HepG2 (cell line): ENCODE measurements around the gene TMEM50B. TPM values are rescaled to one million over a fixed set of nuclear protein-coding genes. Genes with fewer than 3 reads are reported as not detected.

Experiments used
- ATAC-seq: fragments of 200-7000 bp; cut with Tn5 transposase; 3 replicates; pipeline ENCODE4 v1.9.1; 2020; ENCODE audit warnings: mild to moderate bottlenecking, moderate library complexity
- BruUV-seq: library from RNA; stranded (reverse); fragments of 400-500 nt; replicated peaks from 2 replicates; lab custom pipeline; 2021; lab: Mats Ljungman, UMichigan
- CTCF ChIA-PET: fragments of 300-600 bp; formaldehyde crosslinking; extraction: SDS; loops from one replicate; lab custom pipeline; 2021; ENCODE audit warnings: low total read pairs, inconsistent platforms, low intra/inter-chr PET ratio; lab: Yijun Ruan, JAX
- POLR2A ChIA-PET: fragments of 350-600 bp; sonication (Branson Sonifier 250); formaldehyde crosslinking; loops from one replicate; lab custom pipeline; 2020; ENCODE audit warnings: antibody characterized with exemption, inconsistent platforms; lab: Yijun Ruan, JAX
- DNase-seq: peaks from one replicate; pipeline ENCODE4 v3.0.0-alpha.2; 2015; ENCODE audit warnings: low spot score
- FAIRE-seq: peaks from 3 replicates; lab custom pipeline; 2011; peaks lifted over from hg19 to GRCh38; lab: Jason Lieb, UNC
- H2AFZ ChIP-seq: one replicate; pipeline ENCODE4 v1.6.1; 2011; ENCODE audit warnings: low read length, inconsistent platforms
- H3K27ac ChIP-seq: fragments of 300-600 bp; 3 replicates; pipeline ENCODE4 v1.8.0; 2011; ENCODE audit warnings: mixed run types, mild to moderate bottlenecking, mixed read lengths, low read length, inconsistent platforms; ENCODE audit not compliant: insufficient read depth; ENCODE audit errors: extremely low read length
- H3K27me3 ChIP-seq, 2 experiments: fragments of 200-600 bp in 1 of 2; 2 replicates in 1 of 2; 3 replicates in 1 of 2; pipeline versions ENCODE4 v1.6.0 to v1.8.0; 2011; ENCODE audit warnings: low read length in 2 of 2, mild to moderate bottlenecking in 2 of 2, moderate library complexity in 2 of 2, inconsistent platforms in 1 of 2; ENCODE audit not compliant: insufficient read depth in 2 of 2, control insufficient read depth in 1 of 2
- H3K36me3 ChIP-seq, 2 experiments: fragments of 200-600 bp in 1 of 2; replicated peaks in 1 of 2; 2 replicates in 1 of 2; 3 replicates in 1 of 2; pipeline versions ENCODE4 v1.5.1 to v1.8.0; 2011; ENCODE audit warnings: low read length in 2 of 2, inconsistent platforms in 1 of 2; ENCODE audit not compliant: insufficient read depth in 2 of 2, control insufficient read depth in 1 of 2
- H3K4me1 ChIP-seq: 2 replicates; pipeline ENCODE4 v1.5.1; 2012; ENCODE audit warnings: low read length, inconsistent platforms; ENCODE audit not compliant: insufficient read depth
- H3K4me2 ChIP-seq: 2 replicates; pipeline ENCODE4 v1.6.0; 2011; ENCODE audit warnings: low read depth, low read length, inconsistent platforms
- H3K4me3 ChIP-seq, 3 experiments: fragments of 200-600 bp in 1 of 3; sonication (generic), shearing (Covaris generic) in 1 of 3; replicated peaks in 1 of 3; 2 replicates each; pipeline ENCODE4 v1.5.1; 2011 to 2016; ENCODE audit warnings: low read length in 3 of 3, inconsistent platforms in 2 of 3, low read depth in 2 of 3, mild to moderate bottlenecking in 2 of 3, control low read depth in 1 of 3, mixed read lengths in 1 of 3; ENCODE audit not compliant: insufficient read depth in 1 of 3
- H3K79me2 ChIP-seq: one replicate; pipeline ENCODE4 v1.6.1; 2011; ENCODE audit warnings: low read length, inconsistent platforms; ENCODE audit not compliant: insufficient read depth
- H3K9ac ChIP-seq: 2 replicates; pipeline ENCODE4 v1.6.0; 2011; ENCODE audit warnings: mild to moderate bottlenecking, low read depth, low read length, inconsistent platforms; ENCODE audit not compliant: insufficient read depth
- H3K9me3 ChIP-seq: 2 replicates; pipeline ENCODE4 v1.5.1; 2012; ENCODE audit warnings: mild to moderate bottlenecking, low read length
- H4K20me1 ChIP-seq: 2 replicates; pipeline ENCODE4 v1.6.0; 2011; ENCODE audit warnings: inconsistent platforms, mild to moderate bottlenecking, low read length, moderate library complexity; ENCODE audit not compliant: insufficient read depth
- CEBPB ChIP-seq: IDR thresholded peaks from 2 replicates; pipeline ENCODE4 v1.6.1; 2011; ENCODE audit warnings: low read depth, low read length, improper control_type of control experiment, borderline replicate concordance
- IKZF4 ChIP-seq: sonication (generic); formaldehyde crosslinking; IDR thresholded peaks from 2 replicates; pipeline ENCODE4 v1.5.1; 2020; ENCODE audit warnings: borderline replicate concordance, mild to moderate bottlenecking, low read depth, missing genetic modification reagents; ENCODE audit errors: not compliant biosample characterization
- MTA1 ChIP-seq: sonication (generic); formaldehyde crosslinking; IDR thresholded peaks from 2 replicates; pipeline ENCODE4 v1.4.0; 2020; ENCODE audit warnings: missing genetic modification reagents, mild to moderate bottlenecking, borderline replicate concordance
- NR2F6 ChIP-seq, 2 experiments: IDR thresholded peaks; 2 replicates each; pipeline ENCODE4 v1.6.1; 2016; ENCODE audit warnings: antibody characterized with exemption in 1 of 2, mild to moderate bottlenecking in 1 of 2
- PHF8 ChIP-seq: sonication (generic); formaldehyde crosslinking; IDR thresholded peaks from 2 replicates; pipeline ENCODE4 v1.5.0; 2020; ENCODE audit warnings: missing genetic modification reagents
- RELA ChIP-seq: sonication (generic); formaldehyde crosslinking; IDR thresholded peaks from 2 replicates; pipeline ENCODE4 v1.4.0; 2020; ENCODE audit warnings: missing genetic modification reagents
- TBX3 ChIP-seq: fragments of 450-650 bp; IDR thresholded peaks from 2 replicates; pipeline ENCODE4 v1.6.1; 2017; ENCODE audit warnings: antibody characterized with exemption, mild to moderate bottlenecking, inconsistent platforms, borderline replicate concordance
- WIZ ChIP-seq: sonication (generic); formaldehyde crosslinking; IDR thresholded peaks from 2 replicates; pipeline ENCODE4 v1.5.1; 2020; ENCODE audit warnings: mild to moderate bottlenecking, missing genetic modification reagents
- ZBTB20 ChIP-seq: sonication (generic); formaldehyde crosslinking; IDR thresholded peaks from 2 replicates; pipeline ENCODE4 v1.8.1; 2023; ENCODE audit warnings: missing genetic modification reagents, low read depth, mild to moderate bottlenecking, borderline replicate concordance
- ZBTB38 ChIP-seq: sonication (generic); formaldehyde crosslinking; IDR thresholded peaks from 2 replicates; pipeline ENCODE4 v1.5.1; 2020; ENCODE audit warnings: mild to moderate bottlenecking, missing genetic modification reagents
- ZFP41 ChIP-seq: sonication (generic); formaldehyde crosslinking; IDR thresholded peaks from 2 replicates; pipeline ENCODE4 v1.4.0; 2020; ENCODE audit warnings: mild to moderate bottlenecking, missing genetic modification reagents, borderline replicate concordance
- ZNF331 ChIP-seq: sonication (generic); formaldehyde crosslinking; IDR thresholded peaks from 2 replicates; pipeline ENCODE4 v1.4.0; 2020; ENCODE audit warnings: missing genetic modification reagents
- ZNF660 ChIP-seq: sonication (generic); formaldehyde crosslinking; IDR thresholded peaks from 2 replicates; pipeline ENCODE4 v1.5.1; 2020; ENCODE audit warnings: mild to moderate bottlenecking, low read depth, missing genetic modification reagents, borderline replicate concordance
- WGBS: methylation state at CpG from one replicate; pipeline ENCODE4 v1.1.6; 2017; ENCODE audit warnings: low lambda C conversion rate; 5-methylcytosine and 5-hydroxymethylcytosine counted together
- in situ Hi-C: cut with HindIII; loops from 2 replicates; pipeline ENCODE4 v1.10.0; 2017; ENCODE audit warnings: low pct_unique_long_range_greater_than_20kb; ENCODE audit not compliant: extremely low pct_ligation_motif_present
- intact Hi-C: fragments of 100-400 bp; cut with micrococcal nuclease; formaldehyde crosslinking; loops from one replicate; pipeline ENCODE4 v1.10.0; 2022; ENCODE audit not compliant: unreplicated experiment
- polyA plus RNA-seq, 8 experiments: library from polyadenylated mRNA; depleted of rRNA in 3 of 8; stranded (reverse) in 7 of 8; unstranded in 1 of 8; fragments of >200 nt; fragmentation: Illumina TruSeq in 4 of 8; extraction: Trizol in 4 of 8; gene quantifications; 2 replicates each; pipeline versions ENCODE4 v1.2.1 to v1.2.3, GENCODE V29; 2011 to 2016; ENCODE audit warnings: low read depth in 4 of 8, missing spikeins in 1 of 8, mixed read lengths in 1 of 8; ENCODE audit not compliant: insufficient read depth in 1 of 8
- total RNA-seq, 5 experiments: library from RNA; depleted of rRNA; stranded (reverse); fragments of >200 nt; fragmentation: Illumina TruSeq; extraction: Trizol; gene quantifications; 2 replicates each; pipeline ENCODE4 v1.2.3, GENCODE V29; 2016; ENCODE audit warnings: low read depth in 1 of 5
- TF ChIP-seq, protein P1 (sequence below): sonication (generic); formaldehyde crosslinking; IDR thresholded peaks from 2 replicates; pipeline ENCODE4 v1.4.0; 2020; ENCODE audit warnings: missing genetic modification reagents
- TF ChIP-seq, protein P2 (sequence below): IDR thresholded peaks from 2 replicates; pipeline ENCODE4 v1.6.1; 2012; ENCODE audit warnings: inconsistent platforms

The TMEM50B gene
- total and polyA plus RNA-seq, 2 of the 13 experiments (the other 11 are each of a cell fraction or from before 2014, with no cell fraction given): 29.9 to 46.3 TPM

DNA sequence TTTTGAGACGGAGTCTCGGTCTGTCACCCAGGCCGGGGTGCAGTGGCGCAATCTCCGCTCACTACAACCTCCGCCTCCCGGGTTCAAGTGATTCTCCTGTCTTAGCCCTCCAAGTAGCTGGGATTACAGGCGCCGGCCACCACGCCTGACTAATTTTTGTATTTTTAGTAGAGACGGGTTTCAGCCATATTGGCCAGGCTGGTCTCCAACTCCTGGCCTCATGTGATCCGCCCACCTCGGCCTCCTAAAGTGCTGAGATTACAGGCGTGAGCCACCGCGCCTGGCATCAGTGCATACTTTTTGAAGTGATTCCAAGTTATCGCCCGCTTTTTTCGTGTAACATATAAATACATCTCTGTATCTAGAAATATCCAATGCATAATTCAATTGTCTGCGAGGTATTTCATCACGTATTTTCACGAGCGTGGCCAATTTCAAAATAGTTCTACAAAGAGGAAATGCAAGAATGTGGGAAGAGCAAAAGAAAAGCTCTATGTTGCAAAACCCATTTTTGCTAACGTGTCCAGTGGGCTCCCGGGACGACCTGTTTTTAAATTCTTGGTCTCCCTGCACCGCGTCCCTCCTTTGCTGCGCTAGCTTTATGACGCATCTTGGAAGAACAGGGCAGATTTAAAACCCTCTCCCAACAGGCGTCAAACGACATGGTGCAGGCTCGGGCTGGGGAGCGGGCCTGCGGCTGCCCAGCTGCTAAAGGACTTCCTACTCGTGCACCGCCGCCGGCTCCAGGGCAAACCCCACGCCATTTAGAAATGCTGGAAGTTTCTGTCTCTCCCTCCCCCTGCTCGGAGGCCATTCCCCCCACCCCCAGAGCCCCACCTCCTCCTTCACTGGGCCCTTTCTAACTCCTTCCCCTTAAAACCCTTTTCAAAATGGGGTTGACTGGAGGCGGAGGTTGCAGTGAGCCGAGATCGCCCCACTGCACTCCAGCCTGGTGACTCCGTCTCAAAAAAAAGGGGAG is 77.5 kb downstream of the TMEM50B start:
- FAIRE-seq: no peak

DNA sequence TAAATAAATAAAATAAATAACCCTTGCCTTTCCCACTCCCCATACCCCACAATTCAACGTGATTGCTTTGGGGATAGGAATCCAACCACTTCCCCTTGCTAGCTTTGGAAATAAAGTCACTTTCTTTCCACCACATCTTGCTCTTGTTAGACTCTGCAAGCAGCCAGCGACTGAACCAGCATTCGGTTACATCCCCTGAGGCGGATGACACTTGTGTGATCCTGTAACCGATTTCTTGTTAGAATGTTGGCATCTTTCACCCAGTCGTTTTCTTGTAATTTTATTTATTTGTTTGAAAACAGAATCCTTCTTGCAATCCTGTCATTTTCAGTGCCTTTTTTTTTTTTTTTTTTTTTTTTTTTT is 78.2 kb downstream of the TMEM50B start:
- H3K9ac ChIP-seq: no peak overlapping the region
- intact Hi-C loops: loop anchor here (5.0 kb wide), 1 partner anchor 39 kb away; no protein-coding TSS in a partner anchor
- WGBS: 83% methylated on average over 6 of the region's 6 CpGs
- H3K4me1 ChIP-seq: peaks cover 45% of the 10 kb centered on the region
- H3K27ac ChIP-seq: no peak overlapping the region
- H3K4me3 ChIP-seq: no peak overlapping the region
- no TSS peak for BruUV-seq
- no peaks in the 10 kb centered on the region for H3K36me3 ChIP-seq
- no peak for DNase-seq
- FAIRE-seq: no peak
- no peaks in the 10 kb centered on the region for H3K9me3 ChIP-seq
- peaks cover 27% of the 10 kb centered on the region for H3K79me2 ChIP-seq
- ChIA-PET CTCF (no interaction called here), POLR2A (interaction anchor here (1.5 to 1.8 kb wide), 2 partner anchors 11 to 16 kb away, joined by 3 to 12 read pairs; no protein-coding TSS in a partner anchor)
- in situ Hi-C loops: no loop called here
- H2AFZ ChIP-seq: no peak overlapping the region
- ATAC-seq: no peak
- no peaks in the 10 kb centered on the region for H4K20me1 ChIP-seq
- H3K27me3 ChIP-seq: no peaks in the 10 kb centered on the region; a peak in 1 of 5 replicates
- no peak overlapping the region for H3K4me2 ChIP-seq
- TF ChIP-seq ZNF660 (CRISPR knock-in tag) (no peak), CEBPB (no peak), ZFP41 (CRISPR knock-in tag) (no peak), MTA1 (no peak), TBX3 (no peak), WIZ (CRISPR knock-in tag) (no peak), ZNF331 (CRISPR knock-in tag) (no peak), RELA (CRISPR knock-in tag) (no peak)
- TF ChIP-seq, protein P1, sequence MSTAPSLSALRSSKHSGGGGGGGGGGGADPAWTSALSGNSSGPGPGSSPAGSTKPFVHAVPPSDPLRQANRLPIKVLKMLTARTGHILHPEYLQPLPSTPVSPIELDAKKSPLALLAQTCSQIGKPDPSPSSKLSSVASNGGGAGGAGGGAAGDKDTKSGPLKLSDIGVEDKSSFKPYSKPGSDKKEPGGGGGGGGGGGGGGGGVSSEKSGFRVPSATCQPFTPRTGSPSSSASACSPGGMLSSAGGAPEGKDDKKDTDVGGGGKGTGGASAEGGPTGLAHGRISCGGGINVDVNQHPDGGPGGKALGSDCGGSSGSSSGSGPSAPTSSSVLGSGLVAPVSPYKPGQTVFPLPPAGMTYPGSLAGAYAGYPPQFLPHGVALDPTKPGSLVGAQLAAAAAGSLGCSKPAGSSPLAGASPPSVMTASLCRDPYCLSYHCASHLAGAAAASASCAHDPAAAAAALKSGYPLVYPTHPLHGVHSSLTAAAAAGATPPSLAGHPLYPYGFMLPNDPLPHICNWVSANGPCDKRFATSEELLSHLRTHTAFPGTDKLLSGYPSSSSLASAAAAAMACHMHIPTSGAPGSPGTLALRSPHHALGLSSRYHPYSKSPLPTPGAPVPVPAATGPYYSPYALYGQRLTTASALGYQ (CRISPR knock-in tag): no peak

More for the DNA sequence above, 77.5 kb downstream of the TMEM50B start:
- Histone ChIP-seq H3K27ac (no peak overlapping the region), H3K4me2 (peak overlapping the region; percentile 51), H3K27me3 (no peaks in the 10 kb centered on the region; a peak in 1 of 5 replicates), H3K9me3 (no peaks in the 10 kb centered on the region), H4K20me1 (no peaks in the 10 kb centered on the region), H3K4me1 (peaks cover 51% of the 10 kb centered on the region), H3K4me3 (peak overlapping the region; percentile 57 to 95 (median 85); a peak in 4 of 6 replicates), H3K36me3 (0 out of 5 replicates have a peak, but pooled peaks cover 0 to 3% of the 10 kb centered on the region in 2 experiments), H3K79me2 (peaks cover 34% of the 10 kb centered on the region), H2AFZ (no peak overlapping the region), H3K9ac (no peak overlapping the region)
- ChIA-PET POLR2A (interaction anchor here (1.5 to 1.8 kb wide), 2 partner anchors 11 to 17 kb away, joined by 3 to 12 read pairs; no protein-coding TSS in a partner anchor), CTCF (no interaction called here)
- TF ChIP-seq ZBTB20 (CRISPR knock-in tag) (no peak), NR2F6 (IDR thresholded peaks at IDR 0.05) (no peak), NR2F6 (CRISPR knock-in tag; IDR thresholded peaks at IDR 0.05) (no peak), PHF8 (no peak; the same call in 1 of the 2 replicates), IKZF4 (CRISPR knock-in tag) (no peak), ZBTB38 (peak; percentile 88)
- TF ChIP-seq, protein P2, sequence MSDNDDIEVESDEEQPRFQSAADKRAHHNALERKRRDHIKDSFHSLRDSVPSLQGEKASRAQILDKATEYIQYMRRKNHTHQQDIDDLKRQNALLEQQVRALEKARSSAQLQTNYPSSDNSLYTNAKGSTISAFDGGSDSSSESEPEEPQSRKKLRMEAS: 0 out of 2 replicates have a peak, but pooled peaks have one; percentile 21
- no peak for DNase-seq
- in situ Hi-C loops: no loop called here
- TSS peak; percentile 57 for BruUV-seq
- ATAC-seq: no peak
- intact Hi-C loops: loop anchor here (5.0 kb wide), 1 partner anchor 40 kb away; no protein-coding TSS in a partner anchor
- WGBS: 74% methylated on average over 45 of the region's 45 CpGs
